GM12875 (cell line): ENCODE data around the gene UROC1.

Source experiments
- H3K4me3 ChIP-seq: one replicate; pipeline ENCODE4 v1.5.1; 2011; ENCODE audit warnings: low read depth, low read length, control low read depth
- CTCF ChIP-seq: IDR thresholded peaks from 2 replicates; pipeline ENCODE4 v1.5.1; 2011; ENCODE audit warnings: low read depth, mild to moderate bottlenecking, control low read depth, inconsistent platforms, low read length, moderate library complexity, borderline replicate concordance; ENCODE audit not compliant: insufficient read depth

UROC1 gene

DNA sequence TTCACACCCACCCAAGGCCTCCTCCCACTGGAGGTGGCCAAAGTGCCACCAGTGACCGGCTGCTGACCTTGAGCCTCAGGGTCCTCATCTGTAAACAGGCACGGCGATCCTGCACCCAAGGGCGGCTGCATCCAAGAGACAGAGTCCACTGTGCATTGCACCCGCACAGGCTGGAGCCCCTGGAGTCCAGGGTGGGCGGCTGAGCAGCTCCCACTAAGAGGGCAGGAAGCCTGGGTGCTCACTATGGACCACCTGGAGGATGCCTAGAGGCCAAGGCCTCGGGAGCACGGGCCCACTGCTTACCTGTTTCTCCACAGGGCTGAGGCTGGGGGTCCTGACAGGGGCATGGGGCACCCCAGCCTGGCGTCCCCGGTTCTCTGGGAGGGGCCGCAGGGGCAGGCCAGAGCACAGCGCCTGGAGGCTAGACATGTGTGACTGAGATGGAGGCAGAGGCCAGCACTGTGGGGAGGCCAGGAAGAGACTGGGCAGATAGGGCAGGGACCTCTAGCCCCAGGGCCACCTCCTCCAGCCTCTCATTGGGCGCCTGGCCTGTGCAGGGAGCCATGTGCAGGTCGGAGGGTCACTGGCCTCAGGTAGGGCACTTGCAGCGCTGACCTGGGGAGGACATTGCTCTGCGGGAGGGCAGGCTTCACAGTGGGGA is at the start of gene UROC1:
Gene UROC1, minus strand, starts transcription at position 483 of the 661 bp plus-strand sequence. Its CDS starts 54 bp downstream, at position 429.
- no peak for TF ChIP-seq CTCF
- H3K4me3 ChIP-seq = no peak within 1 kb of the TSS

GRCh38 chr3:126562737-126563276 is 45.2 kb upstream of the UROC1 start:
- no peak for TF ChIP-seq CTCF
- no peak overlapping the region for H3K4me3 ChIP-seq

DNA sequence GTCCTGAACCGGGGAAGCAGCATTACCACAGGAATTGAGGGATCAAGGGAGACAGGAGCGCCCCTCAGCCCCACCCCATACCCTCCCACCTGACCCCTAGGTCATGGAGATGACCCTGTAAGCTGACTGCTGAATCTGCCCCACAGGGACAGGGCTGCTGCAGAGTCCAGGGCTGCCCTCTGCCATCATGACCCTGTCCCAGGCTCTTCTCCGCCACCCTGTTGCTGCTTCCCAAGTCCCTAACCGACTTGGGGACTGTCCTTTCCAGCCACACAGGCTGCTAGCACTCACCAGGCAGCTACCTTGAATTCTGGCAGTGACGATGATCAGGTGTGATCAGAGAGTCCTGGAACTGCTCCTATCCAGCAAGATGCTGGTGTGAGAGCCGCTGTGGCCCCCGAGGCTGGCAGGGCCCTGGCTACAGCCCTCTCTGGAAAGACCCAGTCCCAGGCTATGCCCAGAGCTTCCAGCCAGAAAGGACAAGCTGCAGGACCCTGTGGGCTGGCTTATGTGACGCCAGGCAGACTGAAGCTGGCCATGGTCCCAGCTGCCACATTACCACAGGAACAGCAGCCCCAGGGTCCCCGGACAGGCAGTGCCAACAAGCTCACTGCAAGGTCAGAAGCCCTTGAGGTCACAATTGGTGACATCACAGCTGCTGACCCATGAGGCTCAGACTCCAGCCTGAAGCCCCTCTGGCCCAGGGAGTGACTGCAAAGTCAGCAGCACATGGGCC is 40.9 kb upstream of the UROC1 start, which contains the start of gene C3orf22:
Gene C3orf22, minus strand, starts transcription at position 597 of the 736 bp plus-strand sequence. CDS start 5,542 bp downstream, outside the sequence.
- no peak for TF ChIP-seq CTCF
- no peak within 1 kb of the TSS for H3K4me3 ChIP-seq

- no peak for TF ChIP-seq CTCF
- no peak overlapping the region for H3K4me3 ChIP-seq
These were observed 40.2 kb upstream of the UROC1 start for GRCh38 chr3:126557761-126558160.

GRCh38 chr3:126557415-126557745 is 39.8 kb upstream of the UROC1 start:
- H3K4me3 ChIP-seq = no peak overlapping the region
- TF ChIP-seq CTCF = no peak

GRCh38 chr3:126556637-126557414 is 39.3 kb upstream of the UROC1 start:
- H3K4me3 ChIP-seq = no peak overlapping the region
- no peak for TF ChIP-seq CTCF
